ENCODE data around the gene DHRS3.
"Not testable (repeated sequence)": the region's sequence is repeated elsewhere in the genome, so short reads cannot be mapped to it uniquely, and the experiment has no call there.

The DHRS3 gene

DNA sequence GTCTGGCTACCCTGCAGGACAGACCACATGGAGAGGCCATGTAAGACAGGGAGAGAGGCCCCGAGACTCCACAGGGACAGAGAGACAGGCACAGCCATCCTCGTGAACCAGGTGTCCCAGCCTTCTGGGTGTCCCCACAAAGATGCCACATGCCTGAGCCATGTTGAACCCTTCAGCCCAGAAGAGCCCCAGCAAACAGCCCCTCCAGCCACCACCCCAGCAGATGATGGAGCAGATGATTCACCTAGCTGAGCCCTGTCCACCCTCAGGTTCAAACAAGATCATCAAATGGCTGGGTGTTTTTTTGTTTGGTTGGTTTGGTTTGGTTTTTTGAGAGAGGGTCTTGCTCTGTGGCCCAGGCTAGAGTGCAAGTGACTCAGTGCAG is 78.7 kb downstream of the DHRS3 start:
- no peak for DNase-seq (ENCODE audit: low read depth)

GRCh38 chr1:12538536-12538935 is 79.5 kb downstream of the DHRS3 start:
- not testable (repeated sequence) for DNase-seq (ENCODE audit: low read depth)

GRCh38 chr1:12537906-12538461 is 80.0 kb downstream of the DHRS3 start:
- DNase-seq (ENCODE audit: low read depth), result no peak

DNA sequence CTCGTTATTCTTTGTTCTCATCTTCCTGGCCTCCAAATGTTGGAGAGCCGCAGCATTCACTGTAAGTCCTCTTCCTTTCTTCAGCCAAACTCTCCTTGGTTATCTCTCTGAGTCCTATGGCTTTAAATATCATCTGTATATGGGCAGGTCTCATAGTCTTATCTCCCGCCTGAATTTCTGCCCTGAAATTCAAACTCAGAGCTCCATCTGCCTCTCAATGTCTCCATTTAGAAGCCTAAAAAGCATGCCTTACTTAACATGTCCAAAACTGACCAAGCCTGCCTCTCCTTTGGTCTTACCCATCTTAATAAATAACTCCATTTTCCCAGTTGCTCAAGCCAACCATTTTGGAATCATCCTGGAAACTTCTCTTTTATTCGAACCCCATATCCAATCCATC is 80.7 kb downstream of the DHRS3 start:
- DNase-seq (ENCODE audit: low read depth), result no peak

DNA sequence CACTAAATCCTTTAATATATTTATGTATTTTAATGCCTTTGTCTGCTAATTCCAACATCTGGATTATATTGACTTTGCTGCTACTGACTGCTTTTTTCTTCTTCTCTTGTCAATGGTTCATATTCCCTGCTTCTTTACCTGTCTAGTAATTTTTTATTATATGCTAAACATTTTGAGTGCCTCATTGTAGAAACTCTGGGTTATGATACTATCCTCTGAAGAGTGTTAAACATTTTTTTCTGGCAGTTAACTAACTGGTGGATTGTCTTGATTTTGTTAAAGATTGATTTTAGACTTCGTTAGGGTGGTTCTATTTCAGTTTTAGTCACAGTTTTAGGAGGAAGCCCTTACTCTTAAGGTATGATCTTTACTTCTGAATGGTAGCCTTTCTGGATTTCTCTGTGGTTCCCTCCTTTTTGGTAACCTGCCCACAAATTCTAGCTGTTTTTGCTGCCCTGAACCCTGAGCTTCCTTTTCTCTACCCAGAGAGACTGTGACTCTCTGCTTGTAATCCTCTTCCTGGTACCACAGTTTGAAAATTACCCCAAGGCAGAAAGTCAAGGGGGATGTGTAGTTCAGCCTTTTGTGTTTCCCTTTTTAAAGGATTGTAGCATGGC is 81.9 kb downstream of the DHRS3 start:
- DNase-seq (ENCODE audit: low read depth), result no peak

DNA sequence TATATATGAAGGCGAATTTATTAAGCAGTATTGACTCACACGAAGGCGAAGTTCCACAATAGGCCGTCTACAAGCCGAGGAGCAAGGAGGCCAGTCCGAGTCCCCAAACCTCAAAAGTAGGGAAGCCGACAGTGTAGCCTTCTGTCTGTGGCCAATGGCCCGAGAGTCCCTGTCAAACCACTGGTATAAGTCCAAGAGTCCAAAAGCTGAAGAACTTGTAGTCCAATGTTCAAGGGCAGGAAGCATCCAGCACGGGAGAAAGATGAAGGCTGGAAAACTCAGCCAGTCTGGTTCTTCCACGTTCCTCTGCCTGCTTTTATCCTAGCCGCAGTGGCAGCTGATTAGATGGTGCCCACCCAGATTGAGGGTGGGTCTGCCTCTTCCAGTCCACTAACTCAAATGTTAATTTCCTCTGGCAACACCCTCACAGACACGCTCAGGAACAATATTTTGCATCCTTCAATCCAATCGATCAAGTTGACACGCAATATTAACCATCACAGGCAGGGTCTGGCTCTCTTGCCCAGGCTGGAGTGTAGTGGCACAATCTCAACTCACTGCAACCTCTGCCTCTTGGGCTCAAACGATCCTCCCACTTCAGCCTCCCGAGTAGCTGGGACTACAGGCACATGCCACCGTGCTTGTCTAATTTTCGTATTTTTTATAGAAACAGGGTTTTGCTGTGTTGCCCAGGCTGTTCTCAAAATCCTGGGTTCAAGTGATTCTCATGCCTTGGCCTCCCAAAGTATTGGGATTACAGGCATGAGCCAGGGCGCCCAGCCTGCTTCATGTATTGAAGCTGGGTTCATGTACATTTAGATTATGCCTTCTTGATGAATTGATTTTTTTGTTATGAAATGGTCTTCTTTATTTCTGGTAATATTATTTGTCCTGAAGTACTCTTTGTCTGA is 85.3 kb downstream of the DHRS3 start:
- DNase-seq (ENCODE audit: low read depth), result no peak

GRCh38 chr1:12531179-12531499 is 86.9 kb downstream of the DHRS3 start:
- no peak for DNase-seq (ENCODE audit: low read depth)

DNA sequence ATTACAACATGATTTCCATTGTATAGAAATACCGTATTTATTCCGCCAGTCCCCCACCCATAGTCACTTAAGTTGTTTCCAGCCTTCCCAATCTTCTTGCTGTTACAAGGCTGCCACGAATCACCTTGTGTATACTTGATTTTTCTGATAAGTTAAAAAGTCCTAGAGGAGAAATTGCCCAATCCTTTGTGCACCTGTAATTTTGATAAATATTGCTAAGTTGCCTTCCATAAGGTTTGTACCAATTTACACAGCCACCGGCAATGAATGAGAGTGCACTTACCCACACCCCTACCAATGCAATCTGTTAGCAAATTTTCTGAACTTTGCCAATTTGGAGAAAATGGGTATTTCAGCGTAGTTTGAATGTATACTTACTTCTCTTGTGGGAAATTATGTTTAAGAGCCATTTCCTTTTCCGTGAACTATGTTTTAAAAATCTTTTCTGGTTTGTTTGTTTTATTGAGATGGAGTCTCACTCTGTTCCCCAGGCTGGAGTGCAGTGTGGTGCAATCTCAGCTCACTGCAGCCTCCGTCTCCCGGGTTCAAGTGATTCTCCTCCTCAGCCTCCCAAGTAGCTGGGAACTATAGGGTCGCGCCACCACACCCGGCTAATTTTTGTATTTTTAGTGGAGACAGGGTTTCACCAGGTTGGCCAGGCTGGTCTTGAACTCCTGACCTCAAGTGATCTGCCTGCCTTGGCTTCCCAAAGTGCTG is 87.4 kb downstream of the DHRS3 start:
- no peak for DNase-seq (ENCODE audit: low read depth)

GRCh38 chr1:12529640-12530174 is 88.3 kb downstream of the DHRS3 start:
- no peak for DNase-seq (ENCODE audit: low read depth)

- no peak for DNase-seq (ENCODE audit: low read depth)
Measured at GRCh38 chr1:12528021-12528852, 89.8 kb downstream of the DHRS3 start.

DNA sequence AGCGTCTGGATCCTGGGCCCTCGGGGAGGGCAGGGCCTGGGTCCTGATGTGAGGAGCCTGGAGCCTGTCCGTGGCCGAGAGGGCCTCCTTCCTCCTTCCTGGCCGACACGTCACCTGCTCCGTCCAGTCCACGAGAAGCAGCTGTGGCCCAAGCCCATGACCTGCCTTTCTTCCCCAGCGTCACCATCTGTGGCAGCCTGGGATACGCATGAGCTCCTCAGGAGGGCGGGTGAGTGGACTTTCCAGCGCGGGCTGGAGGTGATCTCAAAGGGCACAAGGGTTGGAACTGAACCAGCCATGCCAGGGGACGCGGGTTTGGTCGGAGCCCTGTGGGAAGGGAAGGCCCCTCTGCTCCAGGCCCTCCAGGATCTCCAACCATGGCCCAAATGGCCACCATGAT is 90.4 kb downstream of the DHRS3 start:
- no peak for DNase-seq (ENCODE audit: low read depth)

GRCh38 chr1:12525311-12526181 is 92.5 kb downstream of the DHRS3 start:
- no peak for DNase-seq (ENCODE audit: low read depth)

DNA sequence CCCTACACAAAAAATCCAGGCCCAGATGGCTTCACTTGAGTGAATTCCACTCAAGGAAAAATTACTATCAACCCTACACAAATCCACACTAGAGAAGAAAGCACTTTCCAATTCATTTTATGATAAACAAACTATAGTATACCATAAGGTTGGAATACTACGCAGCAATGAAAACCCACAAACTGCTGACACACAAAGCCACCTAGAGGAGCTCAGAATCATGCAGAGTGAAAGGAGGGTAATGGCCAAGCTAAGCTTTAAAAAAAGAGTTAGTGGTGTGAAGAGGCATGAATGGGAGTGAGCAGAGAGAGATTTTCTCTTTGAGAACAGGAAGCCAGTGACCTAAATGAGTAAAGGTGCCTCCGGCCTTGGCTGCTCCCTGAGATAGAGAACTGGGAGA is 93.7 kb downstream of the DHRS3 start:
- no peak for DNase-seq (ENCODE audit: low read depth)

- not testable (repeated sequence) for DNase-seq (ENCODE audit: low read depth)
Measured at GRCh38 chr1:12522780-12523179, 95.2 kb downstream of the DHRS3 start.

DNA sequence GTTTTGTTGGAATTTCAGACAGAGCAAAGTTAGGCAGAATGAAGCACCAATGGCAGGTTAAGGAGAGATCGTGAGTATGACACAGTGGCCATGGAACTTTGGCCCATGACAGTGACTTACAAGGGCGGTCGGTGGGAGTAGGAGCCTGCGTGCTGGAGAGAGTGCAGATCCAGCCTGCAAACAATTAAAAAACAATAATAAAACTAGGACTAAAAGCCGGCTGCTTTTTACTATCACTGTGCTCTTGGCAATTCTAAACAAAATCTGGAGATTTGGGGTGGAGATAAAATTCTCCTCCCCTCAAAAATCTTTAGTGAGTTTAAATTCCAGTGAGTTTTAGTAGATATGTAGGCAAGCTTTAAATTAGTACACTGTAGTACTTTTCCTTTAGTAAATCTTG is 96.9 kb downstream of the DHRS3 start:
- no peak for DNase-seq (ENCODE audit: low read depth)

GRCh38 chr1:12519693-12520364 is 98.2 kb downstream of the DHRS3 start:
- no peak for DNase-seq (ENCODE audit: low read depth)

DNA sequence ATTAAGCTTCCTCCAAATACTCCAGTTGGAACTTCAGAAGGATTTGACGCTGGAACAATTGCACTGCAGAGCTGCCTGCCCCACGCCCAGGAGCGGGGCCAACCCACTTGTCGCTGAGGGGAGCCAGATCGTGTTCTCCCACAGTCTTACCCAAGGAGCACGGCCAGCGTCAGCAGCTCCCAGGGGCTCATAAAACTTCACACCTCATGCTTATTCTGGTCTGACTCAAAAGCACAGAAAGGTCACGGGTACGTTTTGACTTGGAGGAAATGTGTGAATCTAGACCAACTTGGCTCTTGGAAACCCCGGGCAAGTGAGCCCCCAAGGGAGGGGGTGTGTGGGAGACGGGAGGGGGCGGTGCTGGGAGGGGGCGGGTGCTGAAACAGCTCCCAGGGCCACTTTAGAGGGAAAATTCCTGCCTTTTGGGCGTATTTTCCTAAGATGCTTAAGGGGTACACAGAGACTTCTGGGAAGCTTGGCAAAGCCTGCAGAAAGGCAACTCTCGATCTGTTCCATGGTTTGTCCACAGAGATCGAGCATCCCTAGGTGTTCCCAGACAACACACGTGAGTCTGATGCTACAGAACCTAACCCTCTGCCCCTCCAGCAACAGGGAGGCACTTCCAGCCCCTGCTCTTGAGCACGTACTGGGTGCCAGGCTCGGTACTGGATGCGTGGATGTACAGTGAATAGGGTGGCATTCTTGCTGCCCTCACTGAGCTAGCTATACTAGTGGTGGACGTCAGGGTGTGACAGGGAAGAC is 98.9 kb downstream of the DHRS3 start:
- DNase-seq (ENCODE audit: low read depth), result no peak

Measured in non-pigmented ciliary epithelial cell (primary cell).